HG03159 (cell line): ENCODE measurements around the gene ZNF407.
"Not testable (repeated sequence)": the region's sequence is repeated elsewhere in the genome, so short reads cannot be mapped to it uniquely, and the experiment has no call there.

Source experiments
- ATAC-seq: cut with Tn5 transposase; IDR thresholded peaks from one replicate; pipeline ENCODE4 v1.9.1; 2021; ENCODE audit warnings: mild to moderate bottlenecking, moderate library complexity; ENCODE audit not compliant: unreplicated experiment

The ZNF407 gene

DNA sequence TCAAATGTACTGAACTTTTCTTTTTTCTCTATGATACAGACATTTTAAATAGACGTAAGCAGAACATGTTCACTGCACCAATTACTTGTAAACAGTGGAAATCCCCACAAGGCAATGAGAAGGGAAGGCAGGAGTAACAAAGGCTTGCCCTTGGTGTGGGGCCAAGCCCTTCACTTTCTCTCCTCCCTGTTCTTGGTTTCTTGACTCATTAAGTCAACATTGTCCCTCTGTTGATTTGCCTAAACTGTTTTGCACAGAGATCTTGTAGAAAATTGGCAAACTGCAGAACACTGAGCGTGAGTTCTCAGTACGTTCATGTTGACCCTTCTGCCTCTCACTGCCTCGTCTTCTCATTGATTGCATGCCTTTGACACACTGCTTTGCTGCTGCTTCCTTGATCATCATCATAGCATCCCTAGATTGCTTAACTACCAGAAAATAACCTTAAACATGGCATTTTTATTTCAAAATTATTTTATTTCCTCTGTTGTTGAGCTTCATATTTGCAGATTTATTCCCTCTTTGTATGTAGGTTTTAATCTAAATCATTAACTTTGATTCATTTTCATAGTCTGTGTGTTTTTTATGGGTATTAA, 353.6 kb downstream of the ZNF407 start:
- ATAC-seq = no peak

DNA sequence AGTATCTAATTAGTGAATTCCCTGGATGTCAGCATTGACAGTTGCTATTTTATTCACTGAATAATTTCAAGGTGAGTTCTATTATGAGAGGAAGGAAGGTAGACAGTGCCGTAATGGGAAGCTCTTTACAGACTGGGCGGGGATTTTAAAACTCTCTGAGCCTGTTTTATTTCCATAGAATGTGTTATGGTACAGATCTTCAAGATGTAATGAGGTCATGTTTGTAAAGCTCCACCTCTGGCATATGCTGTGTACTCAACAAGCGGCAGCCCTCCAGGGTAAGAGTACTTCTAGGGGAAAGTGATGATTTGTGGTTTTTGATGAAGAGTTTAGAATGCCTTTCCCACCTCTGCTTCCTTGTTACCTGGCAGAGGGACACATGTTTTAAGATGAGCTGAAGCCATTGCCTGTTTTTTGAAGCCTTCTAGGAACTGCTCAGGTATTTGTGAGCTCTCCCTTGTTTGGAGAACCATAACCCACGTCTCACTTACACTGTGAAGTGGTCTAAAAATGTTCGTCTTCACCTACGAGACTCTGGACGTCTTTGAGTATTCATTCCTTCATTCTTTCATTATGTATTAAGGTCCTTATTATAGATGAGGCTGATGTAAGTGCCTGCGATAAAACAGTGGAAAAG, 360.0 kb downstream of the ZNF407 start:
- ATAC-seq = no peak

DNA sequence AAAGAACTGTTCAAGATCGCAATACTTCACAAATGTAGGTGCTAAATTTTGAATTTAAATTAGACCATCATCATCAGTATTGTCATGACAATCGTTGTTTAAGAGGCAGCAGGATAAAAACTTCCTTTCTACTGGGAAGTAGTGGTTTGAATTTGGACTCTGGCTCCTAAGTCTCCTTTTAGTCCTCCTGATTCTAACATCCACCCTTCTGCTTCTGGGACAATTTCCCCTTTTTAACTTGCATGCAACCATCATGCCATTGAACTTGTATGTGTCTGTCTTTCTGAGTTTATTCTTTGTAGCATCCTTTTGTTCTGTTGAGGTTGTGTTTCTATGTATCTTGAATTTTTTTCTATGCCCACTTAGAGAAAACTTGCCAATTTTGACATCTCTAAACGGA, 361.5 kb downstream of the ZNF407 start:
- ATAC-seq = no peak

DNA sequence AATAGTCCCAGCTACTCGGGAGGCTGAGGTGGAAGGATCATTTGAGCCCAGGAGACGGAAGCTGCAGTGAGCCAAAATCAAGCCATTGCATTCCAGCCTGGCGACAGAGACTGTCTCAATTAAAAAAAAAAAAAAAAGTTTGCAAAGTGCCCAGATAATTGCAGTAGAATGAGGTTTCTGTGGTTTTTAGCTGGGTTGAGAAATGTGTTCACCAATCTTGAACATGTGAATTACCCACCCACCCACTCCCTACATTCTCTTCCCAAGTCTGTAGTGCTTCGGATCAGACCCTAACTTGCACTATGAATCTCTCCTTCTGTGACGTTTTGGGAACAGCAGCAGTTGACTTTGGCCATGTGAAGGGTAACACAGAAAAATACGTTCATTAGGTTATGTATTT, 363.9 kb downstream of the ZNF407 start:
- no peak for ATAC-seq

DNA sequence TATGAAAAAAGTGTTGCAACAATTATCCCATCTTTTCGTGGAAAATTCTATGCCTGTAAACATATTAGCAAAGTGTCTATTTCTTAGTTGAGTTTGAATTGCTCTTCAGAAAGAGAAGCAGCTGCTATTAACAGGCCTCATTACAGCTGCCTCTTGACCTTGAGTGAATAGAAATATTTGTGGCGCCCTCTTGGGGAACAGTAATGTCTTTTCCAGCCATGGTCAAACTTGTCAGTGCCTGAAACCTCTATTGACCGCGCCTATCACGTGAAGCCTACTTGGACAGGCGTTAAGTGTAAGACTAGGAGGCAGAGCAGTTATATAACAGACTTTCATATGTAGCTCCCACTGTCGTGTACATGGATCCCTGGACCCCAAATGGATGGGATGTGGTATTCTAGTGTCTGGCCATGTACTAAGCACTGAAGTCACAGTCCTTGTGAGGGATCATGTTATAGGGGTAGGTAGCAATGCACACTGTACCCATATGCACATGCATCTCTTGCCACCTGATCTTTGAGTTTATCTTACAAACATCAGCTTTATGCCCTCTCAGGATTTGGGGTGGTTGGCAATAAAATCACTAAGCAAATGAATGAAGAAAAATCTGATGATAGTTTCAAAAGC, 366.3 kb downstream of the ZNF407 start:
- peak; percentile 82 for ATAC-seq

DNA sequence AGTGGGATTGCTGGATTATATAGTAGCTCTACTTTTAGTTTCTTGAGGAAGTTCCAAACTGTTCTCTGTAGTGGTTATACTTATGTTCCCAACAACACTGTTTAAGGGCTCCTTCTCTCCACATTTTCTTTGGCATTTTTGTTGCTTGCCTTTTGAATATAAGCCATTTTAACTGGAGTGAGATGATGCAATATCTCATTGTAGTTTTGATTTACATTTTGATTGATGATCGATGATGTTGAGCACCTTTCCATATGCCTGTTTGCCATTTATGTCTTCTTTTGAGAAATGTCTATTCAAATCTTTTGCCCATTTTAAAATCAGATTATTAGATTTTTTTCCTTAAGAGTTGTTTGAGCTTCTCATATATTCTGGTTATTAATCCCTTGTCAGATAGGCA, 368.0 kb downstream of the ZNF407 start:
- no peak for ATAC-seq

DNA sequence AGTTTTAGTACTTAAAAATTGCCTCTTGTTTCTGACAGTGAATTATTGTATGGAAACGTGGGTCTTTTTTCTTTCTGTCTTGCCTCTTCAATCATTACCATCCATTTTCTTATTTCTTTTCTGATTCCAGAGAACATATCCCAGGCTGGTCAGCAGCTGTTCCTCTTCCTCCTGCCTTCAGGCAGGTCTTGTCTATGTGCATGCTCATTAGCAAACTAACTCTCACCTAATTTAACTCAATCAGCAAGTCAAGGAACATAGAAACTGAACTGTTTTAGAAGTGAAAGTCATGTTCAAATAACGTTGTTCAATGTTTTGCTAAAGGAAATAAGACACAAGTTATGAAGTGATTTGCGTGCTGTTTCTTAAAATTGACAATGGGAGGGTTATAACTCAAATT, 369.8 kb downstream of the ZNF407 start:
- no peak for ATAC-seq

DNA sequence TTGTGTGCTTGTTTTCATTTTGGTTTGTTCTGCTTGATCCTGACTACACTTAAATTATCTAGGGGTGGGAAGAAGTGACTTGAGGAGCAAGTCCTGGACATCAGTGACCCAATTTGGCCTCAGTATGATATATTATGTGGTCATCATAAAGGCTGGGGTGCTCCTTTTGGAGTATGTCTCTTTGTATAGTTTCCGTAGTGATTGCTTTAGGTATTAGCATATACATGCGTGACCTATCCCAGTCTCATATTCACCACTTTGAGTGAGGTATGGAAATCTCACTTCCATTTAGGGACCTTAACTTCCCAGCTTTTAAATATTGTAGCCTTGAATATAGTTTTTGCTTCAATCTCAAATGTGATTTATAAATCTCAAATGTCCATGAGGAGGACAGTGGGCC, 370.3 kb downstream of the ZNF407 start:
- no peak for ATAC-seq

DNA sequence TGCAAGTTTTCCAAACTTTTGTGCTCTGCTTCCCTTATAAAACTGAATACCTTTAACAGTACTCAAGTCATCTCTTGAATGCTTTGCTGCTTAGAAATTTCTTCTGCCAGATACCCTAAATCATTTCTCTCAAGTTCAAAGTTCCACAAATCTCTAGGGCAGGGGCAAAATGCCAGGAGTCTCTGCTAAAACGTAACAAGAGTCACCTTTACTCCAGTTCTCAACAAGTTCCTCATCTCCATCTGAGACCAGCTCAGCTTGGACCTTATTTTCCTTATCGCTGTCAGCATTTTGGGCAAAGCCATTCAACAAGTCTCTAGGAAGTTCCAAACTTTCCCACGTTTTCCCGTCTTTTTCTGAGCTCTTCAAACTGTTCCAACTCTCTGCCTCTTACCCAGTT, 373.7 kb downstream of the ZNF407 start:
- not testable (repeated sequence) for ATAC-seq

DNA sequence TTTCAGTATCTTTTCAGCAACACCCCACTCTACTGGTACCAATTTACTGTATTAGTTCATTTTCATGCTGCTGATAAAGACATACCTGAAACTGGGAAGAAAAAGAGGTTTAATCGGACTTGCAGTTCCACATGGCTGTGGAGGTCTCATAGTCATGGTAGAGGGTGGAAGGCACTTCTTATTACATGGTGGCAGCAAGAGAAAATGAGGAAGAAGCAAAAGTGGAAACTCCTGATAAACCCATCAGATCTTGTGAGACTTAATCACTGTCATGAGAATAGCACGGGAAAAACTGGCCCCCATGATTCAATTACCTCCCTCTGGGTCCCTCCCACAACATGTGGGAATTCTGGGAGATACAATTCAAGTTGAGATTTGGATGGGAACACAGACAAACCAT, 374.1 kb downstream of the ZNF407 start:
- not testable (repeated sequence) for ATAC-seq

DNA sequence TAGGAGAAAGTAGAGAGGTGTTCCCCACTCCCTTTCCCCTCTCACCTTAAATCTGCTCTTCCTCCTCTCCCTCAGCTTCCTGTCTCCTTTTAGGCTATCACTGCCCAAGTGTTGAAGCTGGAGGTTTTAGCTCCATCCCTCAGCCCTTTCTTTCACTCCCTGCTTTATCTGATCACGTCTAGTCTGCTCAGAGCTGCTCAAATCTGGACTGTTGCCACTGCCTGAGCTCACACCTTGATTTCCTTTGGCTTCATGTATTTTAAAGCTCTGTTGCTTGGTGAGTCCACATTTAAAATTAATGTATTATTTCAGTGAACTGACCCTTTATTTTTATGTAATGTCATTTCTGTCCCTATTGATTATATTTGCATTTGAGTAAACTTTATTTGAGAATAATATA, 374.7 kb downstream of the ZNF407 start:
- no peak for ATAC-seq

DNA sequence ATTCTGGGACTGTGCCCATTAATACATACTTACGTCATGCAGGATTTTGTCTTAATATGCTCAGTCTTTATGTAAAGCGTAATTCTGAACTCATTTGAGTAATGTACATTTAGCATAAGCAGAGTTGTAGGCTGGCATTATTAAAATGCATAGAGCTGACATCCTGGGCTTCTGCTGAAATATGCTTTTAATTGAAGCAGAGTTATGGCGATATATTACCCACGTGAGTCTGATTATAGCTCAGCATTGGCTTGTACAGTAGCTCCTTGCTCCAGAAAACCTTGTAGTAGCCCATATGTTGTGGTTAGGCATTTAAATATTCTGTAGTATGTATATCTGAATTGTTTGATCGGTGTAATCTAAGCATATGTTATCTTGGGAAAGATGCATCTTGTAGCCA, 377.3 kb downstream of the ZNF407 start:
- no peak for ATAC-seq

DNA sequence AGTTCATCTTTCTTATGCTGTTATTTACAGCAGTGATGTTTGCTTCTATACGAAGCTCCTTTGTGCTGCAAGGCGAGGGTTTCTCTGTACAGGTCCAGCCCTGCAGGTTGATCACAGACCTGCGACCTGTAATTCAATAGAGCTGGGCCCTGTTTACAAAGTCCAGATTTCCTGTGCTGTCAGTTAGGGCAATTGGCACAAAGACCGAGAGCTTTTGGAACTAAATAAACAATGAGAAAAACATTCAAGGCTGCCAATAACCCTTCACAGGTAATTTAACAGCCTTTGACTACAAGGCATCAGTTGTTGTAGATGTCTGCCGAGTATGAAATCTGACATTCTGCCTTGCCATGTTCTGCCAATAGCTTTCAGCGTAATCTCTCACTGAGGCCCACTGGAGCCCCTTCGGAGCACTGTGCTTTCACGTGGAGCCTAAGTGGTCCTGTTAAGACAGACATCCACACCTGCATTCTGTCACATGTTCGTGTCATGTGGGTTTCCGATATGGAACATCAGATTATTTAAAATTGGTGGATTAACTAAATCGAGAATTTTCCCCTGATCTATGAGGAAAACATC, 378.8 kb downstream of the ZNF407 start:
- ATAC-seq = no peak

DNA sequence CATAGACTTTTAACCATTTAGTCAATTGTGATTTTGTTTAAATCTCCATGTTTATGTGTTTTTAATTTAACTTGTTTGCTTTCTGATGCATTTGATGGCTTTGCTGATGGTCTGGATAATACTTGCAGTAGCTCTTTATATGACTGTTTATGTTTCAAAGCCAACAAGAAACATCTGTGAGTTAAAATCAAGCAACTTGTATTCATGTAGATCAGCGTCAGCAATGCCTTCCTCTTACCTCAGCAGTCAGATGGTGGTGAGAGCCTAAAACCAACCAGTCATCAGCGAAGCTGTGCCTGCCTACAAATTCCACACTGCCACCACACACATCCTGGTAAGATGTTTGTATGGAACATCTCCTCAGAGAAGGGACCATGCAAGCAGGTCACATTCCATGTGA, 379.4 kb downstream of the ZNF407 start:
- ATAC-seq = no peak

DNA sequence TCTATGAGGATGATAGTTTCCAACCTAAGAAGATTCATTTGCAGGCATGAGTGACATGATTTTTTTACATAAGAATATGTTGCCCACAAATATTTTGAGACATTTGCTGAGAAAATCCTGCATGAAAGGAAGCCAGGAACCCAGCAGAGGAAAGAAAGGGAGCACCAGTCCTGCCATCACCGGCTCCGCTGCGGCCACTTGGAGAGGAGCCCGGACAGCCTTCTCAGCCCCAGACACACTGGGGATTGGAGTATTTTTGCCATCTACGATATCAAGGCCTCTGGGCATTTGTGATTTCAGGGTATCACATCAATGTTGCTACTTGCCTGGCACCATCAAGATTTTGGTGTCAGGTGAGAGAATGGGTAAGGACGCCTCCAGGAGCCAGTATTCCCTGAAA, 383.0 kb downstream of the ZNF407 start:
- no peak for ATAC-seq

DNA sequence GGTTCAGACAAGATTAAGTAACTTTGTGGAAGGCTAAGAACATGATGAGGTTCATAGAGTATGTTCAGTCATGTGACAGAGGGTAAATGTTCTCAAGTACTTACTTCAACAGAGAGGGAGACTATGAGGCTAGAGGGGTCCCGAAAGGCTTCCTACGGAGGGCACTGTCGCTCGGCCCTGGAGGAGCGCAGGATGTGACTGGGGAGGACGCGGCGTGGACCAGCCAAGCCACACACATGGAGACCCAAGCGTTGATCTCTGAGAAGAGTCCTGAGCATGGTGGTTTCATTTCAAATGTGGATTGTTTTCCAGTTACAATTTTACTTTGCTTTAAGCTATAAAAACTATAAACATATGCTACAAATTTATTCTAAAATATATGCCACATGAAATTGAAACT, 383.8 kb downstream of the ZNF407 start:
- no peak for ATAC-seq

DNA sequence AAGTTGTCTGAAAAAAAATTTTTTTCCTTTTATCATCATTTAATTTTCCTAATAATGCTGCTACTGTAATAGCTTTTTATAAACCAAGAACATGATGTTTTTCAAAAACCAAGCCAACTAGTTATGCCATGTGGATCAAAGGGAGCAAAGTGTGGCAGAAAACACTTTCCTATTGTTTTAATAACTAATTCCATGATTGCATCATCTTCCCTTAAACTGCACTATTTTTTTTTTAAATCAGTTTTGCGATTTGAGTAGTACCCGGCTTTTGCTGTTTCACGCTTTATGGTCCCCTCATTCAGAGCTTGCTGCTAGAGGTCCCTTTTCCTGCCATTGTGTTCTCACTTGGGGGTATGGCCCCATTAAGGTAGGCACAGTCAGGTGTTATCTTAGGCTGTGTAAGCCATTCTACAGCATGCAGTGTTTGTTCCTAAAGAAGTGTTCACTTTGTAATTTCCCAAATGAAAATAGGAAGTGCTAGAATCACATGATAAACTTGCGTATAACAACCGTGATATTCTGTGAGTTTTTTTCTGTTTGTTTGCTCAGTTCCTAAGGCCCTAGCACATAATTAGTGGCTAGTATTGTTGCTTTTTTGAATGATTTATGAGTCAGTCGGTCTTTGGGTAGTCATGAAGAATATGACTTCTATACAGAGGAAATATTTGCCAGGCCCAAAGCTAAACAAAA, 385.4 kb downstream of the ZNF407 start:
- ATAC-seq = no peak

DNA sequence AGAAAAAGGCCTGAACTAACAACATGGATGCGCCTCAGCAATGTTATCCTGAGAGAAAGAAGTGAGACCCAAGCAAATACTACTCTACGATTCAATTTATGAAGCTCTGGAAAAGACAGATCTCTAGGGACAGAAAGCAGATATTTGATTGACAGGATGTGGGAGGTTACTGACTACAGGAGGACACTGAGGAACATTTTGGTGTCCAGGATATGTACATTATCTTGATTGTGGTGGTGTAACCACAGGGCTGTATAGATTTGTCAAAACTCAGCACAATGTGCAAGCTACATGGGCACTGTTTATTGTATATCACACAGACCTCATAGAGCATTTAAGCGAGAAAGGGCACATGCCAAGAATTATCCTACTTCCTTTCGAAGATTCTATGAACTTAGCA, 391.5 kb downstream of the ZNF407 start:
- ATAC-seq = no peak

DNA sequence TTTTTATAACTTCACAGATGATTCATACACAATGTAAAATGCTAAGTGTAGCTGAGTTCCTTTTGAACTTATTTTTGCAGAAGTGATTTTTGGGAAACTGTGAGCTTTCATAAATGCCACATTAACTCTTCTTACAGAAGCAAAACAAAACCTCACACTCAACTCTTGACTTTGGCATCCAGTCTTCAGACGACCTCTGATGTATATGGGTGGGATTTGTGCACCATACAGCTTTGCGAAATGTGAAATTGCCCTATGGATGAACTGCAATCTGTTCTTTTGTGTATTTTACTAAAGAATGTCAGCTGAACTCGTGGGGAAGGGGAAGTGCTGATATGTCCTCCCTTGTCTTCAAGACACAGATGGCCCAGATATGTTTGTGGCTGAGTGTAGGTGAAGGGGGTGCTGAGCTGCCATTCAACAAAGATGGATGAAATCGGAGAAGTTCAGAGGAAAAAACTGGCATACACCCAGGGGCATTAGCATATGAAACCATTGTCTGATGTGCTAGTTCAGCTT, 393.0 kb downstream of the ZNF407 start:
- no peak for ATAC-seq

DNA sequence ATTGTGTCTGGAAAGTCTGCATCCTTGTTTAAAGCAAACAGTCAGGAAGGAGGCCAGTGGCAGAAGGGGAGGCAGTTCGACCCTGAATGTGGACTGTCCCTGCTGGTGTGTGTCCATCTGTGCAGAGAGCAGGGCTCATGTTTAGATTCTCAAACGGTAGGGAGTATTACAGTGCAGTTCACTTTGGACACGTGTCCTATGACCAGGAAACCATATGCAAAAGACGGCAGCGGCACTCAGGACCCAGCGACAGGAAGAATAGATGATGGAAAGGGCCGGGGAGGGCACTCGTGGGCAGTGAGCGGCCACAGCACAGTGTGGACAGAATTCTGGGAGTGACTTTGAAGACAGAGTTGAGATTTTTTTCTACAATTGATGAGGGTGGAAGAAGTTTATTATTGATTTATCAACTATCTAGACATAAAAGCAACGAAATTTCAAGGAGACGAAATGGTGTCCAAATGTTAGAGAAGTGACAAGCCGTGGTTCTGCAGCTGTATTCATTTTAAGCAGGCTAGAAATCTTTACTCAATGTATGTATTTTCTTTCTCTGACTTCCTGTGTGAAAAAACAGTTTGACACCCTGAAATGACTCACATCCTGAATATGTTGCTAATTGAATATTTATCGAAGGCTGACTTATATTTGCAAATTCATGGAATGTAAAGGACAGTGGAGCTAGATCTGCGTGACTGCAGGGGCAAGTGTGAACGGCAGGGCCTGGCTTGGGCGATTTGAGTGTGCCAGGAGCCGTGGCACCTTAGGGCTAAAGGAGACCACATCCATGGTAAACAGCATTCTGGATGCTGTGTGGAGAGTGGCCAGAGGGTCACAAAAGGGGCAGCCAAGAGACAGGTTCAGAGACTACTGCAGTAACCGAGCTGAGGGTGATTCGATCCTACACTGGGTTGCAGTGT, 397.1 kb downstream of the ZNF407 start:
- peak; percentile 69 for ATAC-seq

DNA sequence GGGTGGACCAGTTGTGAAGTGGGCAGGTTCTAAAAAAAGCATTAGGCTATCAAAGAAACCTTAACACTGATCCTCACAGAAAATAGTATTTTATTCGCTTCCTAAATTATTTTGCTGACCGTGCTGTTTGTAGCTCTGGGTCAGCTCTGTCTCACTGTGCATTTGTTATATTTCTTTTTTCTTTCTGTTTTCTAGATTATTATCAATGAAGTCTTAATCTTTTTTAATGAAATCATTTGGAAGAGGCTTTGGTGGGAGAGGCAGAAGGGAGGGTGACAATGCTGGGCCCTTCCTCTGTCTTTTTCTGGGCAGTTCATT, 397.7 kb downstream of the ZNF407 start:
- no peak for ATAC-seq
